ENCODE results near the gene AAR2.

AAR2 gene

GRCh38 chr20:36260316-36260715 lies 24.0 kb downstream of the AAR2 start:
- Histone ChIP-seq H3K27me3 (ENCODE audit: insufficient read depth, poor library complexity, severe bottlenecking) (no peaks in the 10 kb centered on the region), H3K27ac (replicated peaks) (no peak overlapping the region), H3K4me3 (replicated peaks; ENCODE audit: insufficient read depth, low read length) (no peak overlapping the region)
- no peak for TF ChIP-seq CTCF (IDR thresholded peaks at IDR 0.05; ENCODE audit: insufficient read depth, low read length)
- no peak for TF ChIP-seq SPI1 (IDR thresholded peaks at IDR 0.05; ENCODE audit: borderline replicate concordance, low read depth)
- TF ChIP-seq POLR2AphosphoS5 (IDR thresholded peaks at IDR 0.05; ENCODE audit: low read depth) = no peak
- TF ChIP-seq GABPA (IDR thresholded peaks at IDR 0.05; ENCODE audit: low read depth) = no peak
- no peak for TF ChIP-seq REST (IDR thresholded peaks at IDR 0.05; ENCODE audit: insufficient replicate concordance, low read depth)
- no peak for DNase-seq (ENCODE audit: low read depth in 1 of 2, low spot score in 1 of 2)

- Histone ChIP-seq H3K27ac (replicated peaks) (no peak overlapping the region), H3K27me3 (ENCODE audit: insufficient read depth, poor library complexity, severe bottlenecking) (no peaks in the 10 kb centered on the region), H3K4me3 (replicated peaks; ENCODE audit: insufficient read depth, low read length) (no peak overlapping the region)
- DNase-seq (ENCODE audit: low read depth in 1 of 2, low spot score in 1 of 2) = no peak
- TF ChIP-seq POLR2AphosphoS5 (IDR thresholded peaks at IDR 0.05; ENCODE audit: low read depth) (no peak), SPI1 (IDR thresholded peaks at IDR 0.05; ENCODE audit: borderline replicate concordance, low read depth) (no peak), GABPA (IDR thresholded peaks at IDR 0.05; ENCODE audit: low read depth) (no peak), CTCF (IDR thresholded peaks at IDR 0.05; ENCODE audit: insufficient read depth, low read length) (no peak), REST (IDR thresholded peaks at IDR 0.05; ENCODE audit: insufficient replicate concordance, low read depth) (no peak)
These were observed 25.3 kb downstream of the AAR2 start for GRCh38 chr20:36261389-36262105.

- no peak for DNase-seq (ENCODE audit: low read depth in 1 of 2, low spot score in 1 of 2)
- no peak overlapping the region for H3K4me3 ChIP-seq (replicated peaks; ENCODE audit: insufficient read depth, low read length)
- no peak overlapping the region for H3K27ac ChIP-seq (replicated peaks)
- H3K27me3 ChIP-seq (ENCODE audit: insufficient read depth, poor library complexity, severe bottlenecking) = no peaks in the 10 kb centered on the region
- no peak for TF ChIP-seq GABPA (IDR thresholded peaks at IDR 0.05; ENCODE audit: low read depth)
- no peak for TF ChIP-seq POLR2AphosphoS5 (IDR thresholded peaks at IDR 0.05; ENCODE audit: low read depth)
- TF ChIP-seq SPI1 (IDR thresholded peaks at IDR 0.05; ENCODE audit: borderline replicate concordance, low read depth) = no peak
- TF ChIP-seq REST (IDR thresholded peaks at IDR 0.05; ENCODE audit: insufficient replicate concordance, low read depth) = no peak
- TF ChIP-seq CTCF (IDR thresholded peaks at IDR 0.05; ENCODE audit: insufficient read depth, low read length) = no peak
These were observed 26.2 kb downstream of the AAR2 start for GRCh38 chr20:36262440-36262839.
